ENCODE data around the gene MAP1S.

Gene MAP1S

DNA sequence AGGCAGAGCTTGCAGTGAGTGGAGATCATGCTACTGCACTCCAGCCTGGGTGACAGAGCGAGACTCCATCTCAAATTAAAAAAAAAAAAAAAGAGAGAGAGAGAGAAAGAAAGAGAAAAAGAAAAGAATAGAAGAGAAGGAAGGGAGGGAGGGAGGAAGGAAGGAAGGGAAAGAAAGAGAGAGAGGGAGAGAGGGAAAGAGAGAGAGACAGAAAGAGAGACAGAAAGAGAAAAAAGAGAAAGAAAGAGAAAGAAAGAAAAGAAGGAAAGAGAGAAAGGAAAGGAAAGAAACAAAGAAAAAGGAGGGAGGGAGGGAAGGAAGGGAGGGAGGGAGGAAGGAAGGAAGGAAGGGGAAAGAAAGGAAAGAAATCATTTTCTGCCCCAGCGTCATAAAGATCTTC, 24.1 kb upstream of the MAP1S start:
- DNase-seq (ENCODE audit: low spot score), result no peak

GRCh38 chr19:17703824-17704463, 15.3 kb upstream of the MAP1S start:
- DNase-seq (ENCODE audit: low spot score), result peak; percentile 80

DNA sequence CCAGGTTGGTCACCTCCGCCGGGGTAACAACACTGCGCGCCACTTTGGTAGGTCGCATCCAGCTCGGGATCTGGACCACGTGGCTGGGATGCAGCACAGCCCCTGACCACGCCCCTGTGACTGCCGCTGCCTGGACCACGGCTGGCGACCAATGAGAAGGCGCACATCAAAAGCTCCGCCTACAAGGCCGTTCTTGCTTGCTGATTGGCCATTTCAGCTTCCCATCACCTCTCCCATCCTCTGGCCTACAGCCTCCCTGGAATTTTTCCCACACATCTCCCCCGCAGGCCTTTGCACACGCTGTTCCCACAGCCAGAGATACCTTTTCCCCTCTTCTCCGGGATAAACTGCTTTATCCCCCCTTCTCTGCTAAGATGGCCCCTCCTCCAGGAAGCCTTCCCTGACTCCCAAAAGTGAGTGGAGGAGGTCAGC, 12.5 kb upstream of the MAP1S start:
- peak; percentile 59 for DNase-seq (ENCODE audit: low spot score)

DNA sequence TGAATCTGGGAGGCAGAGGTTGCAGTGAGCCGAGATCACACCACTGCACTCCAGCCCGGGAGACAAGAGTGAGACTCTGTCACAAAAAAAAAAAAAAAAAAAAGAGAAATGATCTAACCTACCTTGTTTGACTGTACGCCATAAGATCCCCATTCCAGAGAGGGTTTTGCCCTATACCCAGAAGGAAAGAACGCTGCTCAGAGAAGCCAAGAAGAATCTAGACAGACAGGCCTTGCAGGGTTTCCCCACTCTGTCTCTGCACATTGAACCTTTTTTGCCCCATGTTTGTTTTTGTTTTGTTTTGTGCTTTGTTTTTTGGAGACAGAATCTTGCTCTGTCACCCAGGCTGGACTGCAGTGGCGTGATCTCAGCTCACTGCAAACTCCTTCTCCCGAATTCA, 7.4 kb upstream of the MAP1S start:
- DNase-seq (ENCODE audit: low spot score), result no peak

GRCh38 chr19:17716309-17716929, 2.9 kb upstream of the MAP1S start:
- DNase-seq (ENCODE audit: low spot score), result peak; percentile 23

DNA sequence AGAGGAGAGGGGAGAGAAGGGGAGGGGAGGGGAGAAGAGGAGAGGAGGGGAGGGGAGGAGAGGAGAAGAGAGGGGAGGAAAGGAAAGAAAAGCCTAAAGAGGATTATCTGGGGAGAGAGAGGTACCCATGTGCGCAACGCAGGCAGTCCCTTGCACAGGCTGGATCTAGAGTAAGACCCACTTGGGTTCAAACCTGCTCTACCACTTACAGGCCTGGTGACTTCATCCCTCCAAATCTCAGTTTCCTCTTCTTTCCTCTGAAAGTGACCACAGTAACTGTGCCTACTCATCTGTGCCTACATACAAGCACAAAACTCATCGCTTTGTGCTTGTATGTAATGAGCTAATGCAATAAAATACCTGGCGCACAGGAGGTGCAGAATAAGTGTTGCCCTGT, 732 bp upstream of the MAP1S start:
- peak; percentile 60 for DNase-seq (ENCODE audit: low spot score)

DNA sequence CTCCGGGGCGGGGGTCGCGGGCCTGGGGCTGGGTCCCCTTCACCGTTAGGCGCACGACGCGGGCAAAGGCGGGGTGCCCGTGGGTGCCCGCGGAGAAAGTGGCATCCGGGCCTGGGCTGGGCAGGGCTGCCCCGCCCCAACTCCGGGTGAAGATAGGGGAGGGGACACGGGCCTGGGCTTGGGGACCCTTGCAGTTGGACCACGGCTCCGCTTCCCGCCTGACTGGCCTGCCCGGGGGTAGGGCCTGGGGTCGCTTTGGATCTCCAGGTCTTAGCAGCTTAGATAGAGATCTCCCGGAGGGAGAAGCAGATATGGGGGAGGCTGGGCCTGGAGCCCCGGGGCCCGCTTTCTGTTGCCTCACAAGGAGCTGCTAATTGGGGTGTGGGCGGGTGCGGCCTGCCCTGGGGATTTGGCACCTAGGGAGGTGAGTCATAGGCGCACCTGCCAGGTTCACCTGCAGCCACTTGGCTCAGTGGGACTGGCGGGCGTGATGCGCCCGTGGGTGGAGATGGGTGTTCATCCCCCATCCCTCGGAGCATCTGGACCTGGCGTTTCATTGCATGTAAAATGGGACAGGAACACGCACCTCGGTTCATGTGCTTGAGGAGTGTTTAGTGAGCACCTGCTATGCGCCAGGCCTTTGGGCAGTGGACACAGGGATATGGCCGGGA, 585 bp downstream of the MAP1S start:
- DNase-seq (ENCODE audit: low spot score), result peak; percentile 65

DNA sequence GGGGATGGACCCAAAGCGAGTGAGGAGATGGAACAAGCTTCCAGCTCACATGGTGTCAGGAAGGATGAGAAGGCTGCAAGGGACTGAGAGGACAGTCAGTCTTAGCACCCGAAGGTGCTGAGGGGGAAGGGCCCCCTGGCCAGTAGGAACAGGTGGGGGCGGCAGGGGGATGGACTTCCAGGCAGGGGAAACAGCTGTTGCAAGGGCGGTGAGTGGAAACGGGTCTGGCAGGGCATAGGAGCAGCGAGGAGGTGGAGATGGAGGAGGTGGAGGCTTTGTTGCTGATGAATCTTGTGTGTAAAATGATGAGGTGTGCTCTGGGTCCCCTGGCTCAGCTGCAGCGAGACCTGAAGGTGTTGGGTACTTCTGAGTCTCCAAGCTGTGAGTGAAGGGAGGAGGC, 1.2 kb downstream of the MAP1S start:
- DNase-seq (ENCODE audit: low spot score), result peak; percentile 26

DNA sequence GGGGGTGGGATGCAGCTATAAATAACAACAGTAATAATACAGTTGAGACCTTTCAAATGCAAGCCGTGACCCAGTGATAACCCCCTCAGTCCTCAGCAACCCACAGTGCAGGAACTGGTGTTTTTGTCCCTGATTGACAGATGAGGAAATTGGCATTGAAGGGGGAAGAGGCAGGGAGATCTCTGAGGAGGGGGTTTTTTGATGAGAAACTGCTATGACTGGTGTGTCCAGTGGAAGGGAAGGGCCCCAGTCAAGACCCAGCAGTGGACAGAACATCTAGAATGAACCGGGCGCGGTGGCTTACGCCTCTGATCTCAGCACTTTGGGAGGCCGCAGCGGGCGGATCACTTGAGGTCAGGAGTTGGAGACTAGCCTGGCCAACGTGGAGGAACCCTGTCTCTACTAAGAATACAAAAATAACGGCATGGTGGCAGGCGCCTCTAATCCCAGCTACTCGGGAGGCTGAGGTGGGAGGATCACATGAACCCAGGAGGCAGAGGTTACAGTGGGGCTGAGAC, 1.9 kb downstream of the MAP1S start:
- no peak for DNase-seq (ENCODE audit: low spot score)

DNA sequence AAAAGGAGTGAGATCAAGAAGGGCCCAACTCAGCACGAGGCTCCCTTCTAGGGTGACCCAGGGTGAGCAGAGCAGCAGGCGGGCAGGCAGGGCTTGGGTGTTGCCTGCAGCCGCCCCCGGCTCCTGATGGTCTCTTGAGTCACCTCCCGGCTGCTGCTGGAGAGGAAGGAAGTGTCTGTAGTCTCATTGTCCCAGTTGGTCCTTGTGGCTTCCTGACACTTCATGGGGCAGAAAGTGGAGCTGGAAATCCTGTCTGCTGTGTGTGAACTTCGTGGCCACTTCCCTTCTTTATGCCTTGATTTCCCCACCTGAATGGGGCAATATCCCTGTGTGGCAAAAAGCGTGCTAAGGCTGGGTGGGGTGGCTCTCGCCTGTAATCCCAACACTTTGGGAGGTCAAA, 2.5 kb downstream of the MAP1S start:
- DNase-seq (ENCODE audit: low spot score), result no peak

DNA sequence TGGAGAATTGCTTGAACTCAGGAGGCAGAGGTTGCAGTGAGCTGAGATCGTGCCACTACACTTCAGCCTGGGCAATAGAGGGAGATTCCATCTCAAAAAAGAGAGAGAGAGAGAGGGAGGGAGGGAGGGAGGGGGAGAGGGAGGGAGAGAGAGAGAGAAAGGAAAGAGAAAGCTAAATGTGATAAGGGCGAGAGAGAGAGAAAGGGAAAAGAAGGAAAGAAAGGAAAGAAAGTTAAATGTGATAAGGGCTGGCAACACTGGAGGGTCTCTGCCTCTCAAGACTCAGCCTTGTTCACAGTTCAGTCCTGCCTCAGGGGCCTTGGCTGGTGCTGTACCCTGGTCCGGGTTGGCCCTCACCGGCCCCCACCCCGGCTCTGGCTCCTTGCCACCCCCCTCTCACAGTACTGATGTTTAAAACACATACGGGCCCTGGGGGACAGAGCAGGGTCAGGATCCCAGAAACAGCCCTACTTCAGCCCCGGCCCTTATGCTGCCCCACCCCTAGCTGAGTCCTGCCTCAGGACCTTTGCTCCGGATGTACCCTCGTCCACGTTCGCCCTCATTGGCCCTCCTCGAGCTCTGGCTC, 3.5 kb downstream of the MAP1S start:
- no peak for DNase-seq (ENCODE audit: low spot score)

- DNase-seq (ENCODE audit: low spot score), result no peak
Measured at GRCh38 chr19:17724655-17725054, 5.4 kb downstream of the MAP1S start.

DNA sequence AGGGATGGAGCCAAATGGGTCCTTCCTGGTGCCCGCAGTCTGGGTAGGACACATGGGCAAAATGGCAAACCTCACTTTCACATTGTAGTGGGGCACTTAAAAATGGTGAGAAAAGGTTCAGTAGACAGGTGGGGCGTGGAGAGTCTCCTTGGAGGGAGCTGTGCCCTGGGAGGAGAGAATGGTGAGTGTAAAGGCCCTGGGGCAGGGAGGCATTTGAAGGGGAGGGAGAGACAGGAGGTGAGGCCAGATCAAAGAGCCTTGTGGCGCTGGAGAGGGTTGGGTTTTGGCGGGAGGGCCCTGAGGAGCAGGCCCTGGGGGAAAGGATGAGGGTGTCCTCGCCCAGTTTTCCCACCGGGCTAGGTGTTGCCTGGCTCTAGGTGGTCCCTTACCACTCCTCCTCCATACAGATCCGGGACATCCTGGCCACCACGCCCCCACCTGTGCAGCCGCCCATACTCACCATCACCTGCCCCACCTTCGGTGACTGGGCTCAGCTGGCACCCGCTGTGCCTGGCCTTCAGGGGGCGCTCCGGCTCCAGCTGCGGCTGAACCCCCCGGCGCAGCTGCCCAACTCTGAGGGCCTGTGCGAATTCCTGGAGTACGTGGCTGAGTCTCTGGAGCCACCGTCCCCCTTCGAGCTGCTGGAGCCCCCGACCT, 6.3 kb downstream of the MAP1S start:
- peak; percentile 77 for DNase-seq (ENCODE audit: low spot score)

- peak; percentile 28 for DNase-seq (ENCODE audit: low spot score)
Measured at GRCh38 chr19:17726136-17726741, 7.0 kb downstream of the MAP1S start.

DNA sequence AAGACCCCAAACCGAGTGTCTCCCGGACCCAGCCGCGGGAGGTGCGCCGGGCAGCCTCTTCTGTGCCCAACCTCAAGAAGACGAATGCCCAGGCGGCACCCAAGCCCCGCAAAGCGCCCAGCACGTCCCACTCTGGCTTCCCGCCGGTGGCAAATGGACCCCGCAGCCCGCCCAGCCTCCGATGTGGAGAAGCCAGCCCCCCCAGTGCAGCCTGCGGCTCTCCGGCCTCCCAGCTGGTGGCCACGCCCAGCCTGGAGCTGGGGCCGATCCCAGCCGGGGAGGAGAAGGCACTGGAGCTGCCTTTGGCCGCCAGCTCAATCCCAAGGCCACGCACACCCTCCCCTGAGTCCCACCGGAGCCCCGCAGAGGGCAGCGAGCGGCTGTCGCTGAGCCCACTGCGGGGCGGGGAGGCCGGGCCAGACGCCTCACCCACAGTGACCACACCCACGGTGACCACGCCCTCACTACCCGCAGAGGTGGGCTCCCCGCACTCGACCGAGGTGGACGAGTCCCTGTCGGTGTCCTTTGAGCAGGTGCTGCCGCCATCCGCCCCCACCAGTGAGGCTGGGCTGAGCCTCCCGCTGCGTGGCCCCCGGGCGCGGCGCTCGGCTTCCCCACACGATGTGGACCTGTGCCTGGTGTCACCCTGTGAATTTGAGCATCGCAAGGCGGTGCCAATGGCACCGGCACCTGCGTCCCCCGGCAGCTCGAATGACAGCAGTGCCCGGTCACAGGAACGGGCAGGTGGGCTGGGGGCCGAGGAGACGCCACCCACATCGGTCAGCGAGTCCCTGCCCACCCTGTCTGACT, 7.9 kb downstream of the MAP1S start:
- peak; percentile 35 for DNase-seq (ENCODE audit: low spot score)

- DNase-seq (ENCODE audit: low spot score), result peak; percentile 21
Measured at GRCh38 chr19:17727843-17728242, 8.6 kb downstream of the MAP1S start.

DNA sequence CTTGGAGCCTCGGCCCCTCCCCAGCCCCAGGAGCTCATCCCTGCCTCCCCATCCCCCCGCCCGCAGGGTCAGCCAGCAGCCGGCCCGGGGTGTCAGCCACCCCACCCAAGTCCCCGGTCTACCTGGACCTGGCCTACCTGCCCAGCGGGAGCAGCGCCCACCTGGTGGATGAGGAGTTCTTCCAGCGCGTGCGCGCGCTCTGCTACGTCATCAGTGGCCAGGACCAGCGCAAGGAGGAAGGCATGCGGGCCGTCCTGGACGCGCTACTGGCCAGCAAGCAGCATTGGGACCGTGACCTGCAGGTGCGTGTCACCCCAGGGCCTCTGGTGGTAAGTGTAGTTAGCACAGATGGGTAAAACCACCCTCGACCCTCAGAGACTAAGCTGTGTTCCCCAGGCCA, 13.8 kb downstream of the MAP1S start:
- DNase-seq (ENCODE audit: low spot score), result no peak

- no peak for DNase-seq (ENCODE audit: low spot score)
Measured at GRCh38 chr19:17734146-17734545, 14.9 kb downstream of the MAP1S start.

GRCh38 chr19:17735410-17735809, 16.1 kb downstream of the MAP1S start:
- DNase-seq (ENCODE audit: low spot score), result peak; percentile 21

DNA sequence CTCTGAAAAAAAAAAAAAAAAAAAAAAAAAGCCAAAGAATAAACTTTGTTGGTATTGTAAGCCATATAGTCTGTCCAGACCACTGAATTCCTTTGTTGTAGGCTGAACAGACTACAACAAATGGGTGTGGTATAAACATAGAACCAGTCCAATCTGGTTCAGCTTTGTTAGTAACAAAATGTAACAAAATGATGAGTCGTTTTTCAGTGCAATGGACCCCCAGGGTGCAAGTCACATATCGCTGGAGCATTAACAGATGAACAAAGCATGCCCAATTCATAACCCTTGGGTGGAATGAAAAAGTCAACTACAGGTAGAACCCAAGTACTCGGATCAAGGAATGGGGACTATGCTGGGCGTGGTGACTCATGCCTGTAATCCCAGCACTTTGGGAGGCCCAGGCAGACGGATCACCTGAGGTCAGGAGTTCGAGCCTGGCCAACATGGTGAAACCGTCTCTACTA, 18.4 kb downstream of the MAP1S start:
- peak; percentile 9 for DNase-seq (ENCODE audit: low spot score)
